K562 (cell line): ENCODE results near the gene TMEM88. TPM values are rescaled to one million over a fixed set of nuclear protein-coding genes. Genes with fewer than 3 reads are reported as not detected.

ENCODE experiments used
- ESRRA ChIP-seq: fragments of 450-650 bp; IDR thresholded peaks from 2 replicates; pipeline ENCODE4 v1.6.1; 2014; ENCODE audit warnings: low read depth, mild to moderate bottlenecking, moderate library complexity, borderline replicate concordance
- FOXJ3 ChIP-seq: sonication (generic); formaldehyde crosslinking; IDR thresholded peaks from 2 replicates; pipeline ENCODE4 v1.4.0; 2020; ENCODE audit warnings: mild to moderate bottlenecking, missing genetic modification reagents
- KLF1 ChIP-seq: fragments of 450-650 bp; IDR thresholded peaks from 2 replicates; pipeline ENCODE4 v1.6.1; 2016; ENCODE audit warnings: missing genetic modification characterization, missing compliant biosample characterization
- MTA3 ChIP-seq: fragments of 450-650 bp; formaldehyde crosslinking; IDR thresholded peaks from 2 replicates; pipeline ENCODE4 v1.6.1; 2017; ENCODE audit warnings: mild to moderate bottlenecking, borderline replicate concordance
- NCOA1 ChIP-seq: fragments of 450-650 bp; IDR thresholded peaks from 2 replicates; pipeline ENCODE4 v1.6.1; 2016; ENCODE audit warnings: low read depth
- NR2C2 ChIP-seq, 2 experiments: fragments of 200-800 bp in 1 of 2; sonication (Bioruptor generic) in 1 of 2; sonication (generic) in 1 of 2; formaldehyde crosslinking in 1 of 2; IDR thresholded peaks; 2 replicates each; pipeline versions ENCODE4 v1.6.1 to v1.8.0; 2016 to 2022; ENCODE audit warnings: mild to moderate bottlenecking in 1 of 2, missing compliant biosample characterization in 1 of 2, missing genetic modification characterization in 1 of 2, missing genetic modification reagents in 1 of 2
- SMARCE1 ChIP-seq: fragments of 450-650 bp; IDR thresholded peaks from 2 replicates; pipeline ENCODE4 v1.7.1; 2016; ENCODE audit warnings: mild to moderate bottlenecking
- TCF7 ChIP-seq: sonication (generic); IDR thresholded peaks from 2 replicates; pipeline ENCODE4 v1.6.1; 2016; ENCODE audit warnings: antibody characterized with exemption, borderline replicate concordance
- TGIF2 ChIP-seq: sonication (generic); formaldehyde crosslinking; IDR thresholded peaks from 2 replicates; pipeline ENCODE4 v1.8.1; 2022; ENCODE audit warnings: mild to moderate bottlenecking, missing genetic modification reagents, moderate library complexity
- TSC22D4 ChIP-seq: fragments of 450-650 bp; IDR thresholded peaks from 2 replicates; pipeline ENCODE4 v1.6.1; 2016; ENCODE audit warnings: missing genetic modification characterization, missing biosample characterization, control low read depth
- U2AF1 ChIP-seq: fragments of 200-400 bp; formaldehyde crosslinking; optimal IDR thresholded peaks from 2 replicates; pipeline ENCODE3; 2017; ENCODE audit warnings: mild to moderate bottlenecking, low read depth, low read length, moderate library complexity
- ZC3H4 ChIP-seq: sonication (generic); formaldehyde crosslinking; IDR thresholded peaks from 2 replicates; pipeline ENCODE4 v1.9.0; 2021; ENCODE audit warnings: missing genetic modification reagents, borderline replicate concordance
- ZNF589 ChIP-seq: fragments of 200-800 bp; sonication (Bioruptor generic); IDR thresholded peaks from 2 replicates; pipeline ENCODE4 v1.6.1; 2016; ENCODE audit warnings: low read depth, missing genetic modification characterization, missing compliant biosample characterization
- ZNF79 ChIP-seq: fragments of 250-450 bp; sonication (Bioruptor Pico); IDR thresholded peaks from 2 replicates; pipeline ENCODE4 v1.4.0; 2020; ENCODE audit warnings: low read depth, mild to moderate bottlenecking, moderate library complexity
- polyA plus RNA-seq, 8 experiments: library from polyadenylated mRNA; depleted of rRNA in 4 of 8; stranded (reverse) in 5 of 8; unstranded in 3 of 8; fragments of >200 nt; fragmentation: Nextera tagmentation in 2 of 8; fragmentation: Illumina TruSeq in 1 of 8; extraction: Ambion mirVana in 2 of 8; extraction: Trizol in 1 of 8; gene quantifications; 2 replicates each; pipeline versions ENCODE4 v1.2.1 to v1.2.3, GENCODE V29; 2011 to 2014; ENCODE audit warnings: inconsistent platforms in 1 of 8, missing spikeins in 1 of 8
- total RNA-seq, 7 experiments: library from RNA; depleted of rRNA in 6 of 7; stranded (reverse); fragments of >200 nt in 6 of 7; fragmentation: Illumina TruSeq in 2 of 7; extraction: Trizol in 2 of 7; gene quantifications; 2 replicates each; pipeline versions ENCODE4 v1.2.1 to v1.2.3, GENCODE V29; 2011 to 2021; ENCODE audit warnings: low replicate concordance in 1 of 7
- TF ChIP-seq, protein P1 (sequence below): sonication (generic); formaldehyde crosslinking; IDR thresholded peaks from 2 replicates; pipeline ENCODE4 v1.8.0; 2023; ENCODE audit warnings: mild to moderate bottlenecking, missing genetic modification reagents
- TF ChIP-seq, protein P2 (sequence below): sonication (generic); formaldehyde crosslinking; IDR thresholded peaks from 2 replicates; pipeline ENCODE4 v1.5.0; 2020; ENCODE audit warnings: missing genetic modification reagents
- TF ChIP-seq, protein P3 (sequence below): fragments of 150-350 bp; conservative IDR thresholded peaks from 2 replicates; pipeline ENCODE4 v1.6.1; 2014; ENCODE audit warnings: low read length
- TF ChIP-seq, protein P4 (sequence below): fragments of 450-650 bp; formaldehyde crosslinking; IDR thresholded peaks from 2 replicates; pipeline ENCODE4 v1.4.0; 2022; ENCODE audit warnings: mild to moderate bottlenecking, moderate library complexity
- TF ChIP-seq, protein P5 (sequence below): fragments of 450-650 bp; IDR thresholded peaks from 2 replicates; pipeline ENCODE4 v1.6.1; 2016; ENCODE audit warnings: mild to moderate bottlenecking

TMEM88 gene
- total and polyA plus RNA-seq, 9 of the 15 experiments (the other 6 are each of a cell fraction or from before 2014, with no cell fraction given): 0.10 to 1.4 (median 0.36) TPM; not detected in 3

DNA sequence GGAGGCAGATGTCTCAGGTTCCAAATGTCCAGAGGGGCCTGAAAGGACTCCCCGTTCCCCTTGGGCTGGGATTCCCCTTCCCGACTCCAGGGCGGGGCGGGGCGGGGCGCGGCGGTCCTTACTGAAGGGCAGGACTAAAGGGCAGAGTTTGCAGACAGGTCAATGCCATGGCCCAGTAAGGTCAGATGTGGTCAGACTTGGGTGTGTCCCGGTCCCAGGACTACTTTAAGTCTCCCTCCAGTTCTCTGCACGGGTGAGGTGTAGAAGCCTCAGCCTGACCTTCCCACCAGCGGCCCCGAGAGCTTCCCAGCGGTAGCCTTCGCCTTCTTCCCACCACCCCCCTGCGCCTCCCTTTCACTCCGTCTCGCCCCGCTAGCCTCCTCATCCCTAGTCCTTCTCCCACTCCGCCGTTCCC, 20.3 kb upstream of the TMEM88 start (continued):
- TF ChIP-seq ZNF589 (CRISPR knock-in tag): no peak
- TF ChIP-seq, protein P1, sequence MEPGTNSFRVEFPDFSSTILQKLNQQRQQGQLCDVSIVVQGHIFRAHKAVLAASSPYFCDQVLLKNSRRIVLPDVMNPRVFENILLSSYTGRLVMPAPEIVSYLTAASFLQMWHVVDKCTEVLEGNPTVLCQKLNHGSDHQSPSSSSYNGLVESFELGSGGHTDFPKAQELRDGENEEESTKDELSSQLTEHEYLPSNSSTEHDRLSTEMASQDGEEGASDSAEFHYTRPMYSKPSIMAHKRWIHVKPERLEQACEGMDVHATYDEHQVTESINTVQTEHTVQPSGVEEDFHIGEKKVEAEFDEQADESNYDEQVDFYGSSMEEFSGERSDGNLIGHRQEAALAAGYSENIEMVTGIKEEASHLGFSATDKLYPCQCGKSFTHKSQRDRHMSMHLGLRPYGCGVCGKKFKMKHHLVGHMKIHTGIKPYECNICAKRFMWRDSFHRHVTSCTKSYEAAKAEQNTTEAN (CRISPR knock-in tag): no peak
- TF ChIP-seq ESRRA: peak; percentile 80
- no peak for TF ChIP-seq U2AF1
- TF ChIP-seq NR2C2 (CRISPR knock-in tag; IDR thresholded peaks at IDR 0.05): no peak
- TF ChIP-seq NR2C2 (tag; IDR thresholded peaks at IDR 0.05): peak; percentile 45
- TF ChIP-seq, protein P2, sequence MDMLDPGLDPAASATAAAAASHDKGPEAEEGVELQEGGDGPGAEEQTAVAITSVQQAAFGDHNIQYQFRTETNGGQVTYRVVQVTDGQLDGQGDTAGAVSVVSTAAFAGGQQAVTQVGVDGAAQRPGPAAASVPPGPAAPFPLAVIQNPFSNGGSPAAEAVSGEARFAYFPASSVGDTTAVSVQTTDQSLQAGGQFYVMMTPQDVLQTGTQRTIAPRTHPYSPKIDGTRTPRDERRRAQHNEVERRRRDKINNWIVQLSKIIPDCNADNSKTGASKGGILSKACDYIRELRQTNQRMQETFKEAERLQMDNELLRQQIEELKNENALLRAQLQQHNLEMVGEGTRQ: no peak
- no peak for TF ChIP-seq FOXJ3 (CRISPR knock-in tag)
- TF ChIP-seq TSC22D4 (tag): no peak
- TF ChIP-seq KLF1 (tag): no peak
- TF ChIP-seq TCF7: no peak
- TF ChIP-seq ZNF79: no peak
- TF ChIP-seq, protein P3, sequence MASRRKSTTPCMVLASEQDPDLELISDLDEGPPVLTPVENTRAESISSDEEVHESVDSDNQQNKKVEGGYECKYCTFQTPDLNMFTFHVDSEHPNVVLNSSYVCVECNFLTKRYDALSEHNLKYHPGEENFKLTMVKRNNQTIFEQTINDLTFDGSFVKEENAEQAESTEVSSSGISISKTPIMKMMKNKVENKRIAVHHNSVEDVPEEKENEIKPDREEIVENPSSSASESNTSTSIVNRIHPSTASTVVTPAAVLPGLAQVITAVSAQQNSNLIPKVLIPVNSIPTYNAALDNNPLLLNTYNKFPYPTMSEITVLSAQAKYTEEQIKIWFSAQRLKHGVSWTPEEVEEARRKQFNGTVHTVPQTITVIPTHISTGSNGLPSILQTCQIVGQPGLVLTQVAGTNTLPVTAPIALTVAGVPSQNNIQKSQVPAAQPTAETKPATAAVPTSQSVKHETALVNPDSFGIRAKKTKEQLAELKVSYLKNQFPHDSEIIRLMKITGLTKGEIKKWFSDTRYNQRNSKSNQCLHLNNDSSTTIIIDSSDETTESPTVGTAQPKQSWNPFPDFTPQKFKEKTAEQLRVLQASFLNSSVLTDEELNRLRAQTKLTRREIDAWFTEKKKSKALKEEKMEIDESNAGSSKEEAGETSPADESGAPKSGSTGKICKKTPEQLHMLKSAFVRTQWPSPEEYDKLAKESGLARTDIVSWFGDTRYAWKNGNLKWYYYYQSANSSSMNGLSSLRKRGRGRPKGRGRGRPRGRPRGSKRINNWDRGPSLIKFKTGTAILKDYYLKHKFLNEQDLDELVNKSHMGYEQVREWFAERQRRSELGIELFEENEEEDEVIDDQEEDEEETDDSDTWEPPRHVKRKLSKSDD: no peak
- TF ChIP-seq SMARCE1: 0 out of 2 replicates have a peak, but pooled peaks have one; percentile 19
- no peak for TF ChIP-seq MTA3
- TF ChIP-seq ZC3H4 (CRISPR knock-in tag): no peak
- no peak for TF ChIP-seq TGIF2
- TF ChIP-seq, protein P4, sequence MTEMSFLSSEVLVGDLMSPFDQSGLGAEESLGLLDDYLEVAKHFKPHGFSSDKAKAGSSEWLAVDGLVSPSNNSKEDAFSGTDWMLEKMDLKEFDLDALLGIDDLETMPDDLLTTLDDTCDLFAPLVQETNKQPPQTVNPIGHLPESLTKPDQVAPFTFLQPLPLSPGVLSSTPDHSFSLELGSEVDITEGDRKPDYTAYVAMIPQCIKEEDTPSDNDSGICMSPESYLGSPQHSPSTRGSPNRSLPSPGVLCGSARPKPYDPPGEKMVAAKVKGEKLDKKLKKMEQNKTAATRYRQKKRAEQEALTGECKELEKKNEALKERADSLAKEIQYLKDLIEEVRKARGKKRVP (CRISPR knock-in tag): no peak
- TF ChIP-seq NCOA1: no peak
- TF ChIP-seq, protein P5, sequence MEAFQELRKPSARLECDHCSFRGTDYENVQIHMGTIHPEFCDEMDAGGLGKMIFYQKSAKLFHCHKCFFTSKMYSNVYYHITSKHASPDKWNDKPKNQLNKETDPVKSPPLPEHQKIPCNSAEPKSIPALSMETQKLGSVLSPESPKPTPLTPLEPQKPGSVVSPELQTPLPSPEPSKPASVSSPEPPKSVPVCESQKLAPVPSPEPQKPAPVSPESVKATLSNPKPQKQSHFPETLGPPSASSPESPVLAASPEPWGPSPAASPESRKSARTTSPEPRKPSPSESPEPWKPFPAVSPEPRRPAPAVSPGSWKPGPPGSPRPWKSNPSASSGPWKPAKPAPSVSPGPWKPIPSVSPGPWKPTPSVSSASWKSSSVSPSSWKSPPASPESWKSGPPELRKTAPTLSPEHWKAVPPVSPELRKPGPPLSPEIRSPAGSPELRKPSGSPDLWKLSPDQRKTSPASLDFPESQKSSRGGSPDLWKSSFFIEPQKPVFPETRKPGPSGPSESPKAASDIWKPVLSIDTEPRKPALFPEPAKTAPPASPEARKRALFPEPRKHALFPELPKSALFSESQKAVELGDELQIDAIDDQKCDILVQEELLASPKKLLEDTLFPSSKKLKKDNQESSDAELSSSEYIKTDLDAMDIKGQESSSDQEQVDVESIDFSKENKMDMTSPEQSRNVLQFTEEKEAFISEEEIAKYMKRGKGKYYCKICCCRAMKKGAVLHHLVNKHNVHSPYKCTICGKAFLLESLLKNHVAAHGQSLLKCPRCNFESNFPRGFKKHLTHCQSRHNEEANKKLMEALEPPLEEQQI: no peak
